Inferior parietal cortex (tissue), 1 donor: ENCODE results near the gene SMAD4.
"Not testable (repeated sequence)": the region's sequence is repeated elsewhere in the genome, so short reads cannot be mapped to it uniquely, and the experiment has no call there.

Source experiments
- DNase-seq: peaks from one replicate; pipeline ENCODE4 v3.0.0-alpha.2; 2016; ENCODE audit errors: extremely low spot score

Gene SMAD4

GRCh38 chr18:51029694-51030536, at the start of gene SMAD4:
Gene SMAD4, plus strand, starts transcription at chr18:51030213. Its CDS starts 16,834 bp downstream, at chr18:51047047.
- peak; percentile 96 for DNase-seq

GRCh38 chr18:50981381-50981780, 48.6 kb upstream of the SMAD4 start:
- no peak for DNase-seq

DNA sequence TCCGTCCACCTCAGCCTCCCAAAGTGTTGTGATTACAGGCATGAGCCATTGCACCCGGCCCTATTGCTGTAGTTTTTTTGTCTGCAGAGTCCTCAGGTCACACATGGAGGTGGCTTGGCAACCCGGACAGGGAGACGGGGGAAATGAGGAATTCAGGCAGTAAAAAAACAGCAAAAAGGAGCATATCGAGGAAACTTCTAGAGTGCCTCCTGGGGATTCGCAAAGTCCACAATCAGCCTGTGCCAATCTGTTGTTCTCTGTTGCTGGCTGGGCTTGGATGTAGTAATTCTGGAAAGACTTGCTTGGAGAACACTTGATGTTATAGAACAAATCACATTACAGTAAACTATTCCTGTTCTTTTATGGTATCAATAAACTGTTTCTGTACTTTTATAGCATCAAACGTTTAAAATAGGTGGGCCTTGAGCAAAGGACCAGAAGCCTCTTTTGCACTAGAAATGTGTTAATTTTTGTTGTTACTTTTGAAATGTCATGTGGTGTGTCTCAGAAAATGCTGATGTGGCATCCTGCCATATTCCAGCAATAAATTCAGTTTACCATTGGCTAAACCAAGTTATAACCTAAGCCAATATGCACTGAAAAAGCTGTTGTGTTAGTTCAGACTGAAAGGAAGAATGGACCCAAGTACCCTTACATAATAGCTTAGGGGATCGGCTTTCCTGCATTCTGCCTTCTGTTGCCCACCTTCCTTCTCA, 47.8 kb upstream of the SMAD4 start:
- DNase-seq = no peak

GRCh38 chr18:50982802-50983179, 47.2 kb upstream of the SMAD4 start:
- no peak for DNase-seq

DNA sequence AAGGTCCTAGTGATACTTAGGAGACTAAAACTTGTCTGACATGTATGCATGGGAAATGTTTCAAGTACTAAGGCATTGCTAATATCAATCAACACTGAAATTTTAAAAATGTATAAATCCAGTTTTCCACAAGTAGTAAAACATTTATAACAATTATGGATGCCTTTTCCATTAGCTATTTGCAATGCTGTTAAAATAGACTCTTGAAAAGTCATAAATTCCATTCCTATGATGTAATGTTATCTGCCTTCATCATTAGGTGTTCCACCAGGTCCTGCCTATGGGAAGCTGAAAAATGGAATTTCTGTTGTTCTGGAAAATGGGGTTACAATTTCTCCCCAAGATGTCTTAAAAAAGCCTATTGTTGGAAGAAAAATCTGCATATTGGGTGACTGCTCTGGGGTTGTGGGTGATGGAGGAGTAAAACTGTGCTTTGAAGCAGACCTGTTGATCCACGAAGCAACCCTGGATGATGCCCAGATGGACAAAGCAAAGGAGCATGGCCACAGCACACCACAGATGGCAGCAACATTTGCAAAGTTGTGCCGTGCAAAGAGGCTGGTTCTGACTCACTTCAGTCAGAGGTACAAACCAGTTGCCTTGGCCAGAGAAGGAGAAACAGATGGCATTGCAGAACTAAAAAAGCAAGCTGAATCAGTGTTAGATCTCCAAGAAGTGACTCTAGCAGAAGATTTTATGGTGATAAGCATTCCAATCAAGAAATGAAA, 43.5 kb upstream of the SMAD4 start:
- peak; percentile 57 for DNase-seq

- DNase-seq = no peak
Measured at GRCh38 chr18:50987261-50987660, 42.8 kb upstream of the SMAD4 start.

GRCh38 chr18:50989711-50990110, 40.3 kb upstream of the SMAD4 start:
- no peak for DNase-seq

DNA sequence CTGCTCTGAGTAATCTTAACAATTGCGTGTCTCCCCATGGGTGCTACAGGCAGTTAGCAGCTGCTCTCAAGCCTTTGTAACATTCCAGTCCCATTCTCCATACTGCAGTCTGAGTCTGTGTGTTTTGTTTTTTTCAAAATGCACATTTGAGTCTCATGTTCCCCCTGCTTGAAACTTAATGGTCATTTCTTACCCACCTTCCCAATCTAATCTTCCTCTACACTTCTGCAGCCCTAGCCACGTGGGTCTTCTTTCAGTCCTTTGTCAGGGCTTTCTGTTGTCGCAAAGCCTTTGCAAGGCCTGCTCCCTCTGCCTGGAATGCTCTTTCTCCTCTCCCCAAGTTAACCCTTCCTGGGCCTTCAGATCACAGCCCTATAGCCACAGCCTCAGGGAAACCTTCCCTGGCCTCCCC, 37.7 kb upstream of the SMAD4 start:
- DNase-seq = no peak

DNA sequence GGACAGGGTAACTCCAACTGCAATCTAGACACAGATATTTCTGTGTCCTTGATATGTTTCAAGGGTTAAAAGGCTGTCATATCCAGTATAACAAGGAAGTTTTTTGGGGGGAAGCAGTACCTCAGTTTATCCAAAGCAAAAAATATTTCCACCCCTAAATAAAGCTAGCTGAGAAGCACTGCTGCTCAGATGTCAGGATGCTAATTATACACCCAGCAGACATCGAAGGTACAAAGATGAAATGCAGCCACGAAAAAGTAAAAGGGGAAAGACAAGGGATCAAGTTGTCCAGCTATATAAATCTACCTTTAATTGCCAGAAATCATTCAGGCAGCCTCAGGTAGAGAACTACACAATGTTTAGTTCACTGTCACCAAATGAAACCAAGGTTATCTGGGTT, 36.0 kb upstream of the SMAD4 start:
- DNase-seq = no peak

DNA sequence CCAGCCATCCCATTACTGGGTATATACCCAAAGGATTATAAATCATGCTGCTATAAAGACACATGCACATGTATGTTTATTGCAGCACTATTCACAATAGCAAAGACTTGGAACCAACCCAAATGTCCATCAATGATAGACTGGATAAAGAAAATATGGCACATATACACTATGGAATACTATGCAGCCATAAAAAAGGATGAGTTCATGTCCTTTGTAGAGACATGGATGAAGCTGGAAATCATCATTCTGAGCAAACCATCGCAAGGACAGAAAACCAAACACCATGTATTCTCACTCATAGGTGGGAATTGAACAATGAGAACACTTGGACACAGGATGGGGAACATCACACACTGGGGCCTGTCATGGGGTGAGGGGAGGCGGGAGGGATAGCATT, 26.8 kb upstream of the SMAD4 start:
- not testable (repeated sequence) for DNase-seq

DNA sequence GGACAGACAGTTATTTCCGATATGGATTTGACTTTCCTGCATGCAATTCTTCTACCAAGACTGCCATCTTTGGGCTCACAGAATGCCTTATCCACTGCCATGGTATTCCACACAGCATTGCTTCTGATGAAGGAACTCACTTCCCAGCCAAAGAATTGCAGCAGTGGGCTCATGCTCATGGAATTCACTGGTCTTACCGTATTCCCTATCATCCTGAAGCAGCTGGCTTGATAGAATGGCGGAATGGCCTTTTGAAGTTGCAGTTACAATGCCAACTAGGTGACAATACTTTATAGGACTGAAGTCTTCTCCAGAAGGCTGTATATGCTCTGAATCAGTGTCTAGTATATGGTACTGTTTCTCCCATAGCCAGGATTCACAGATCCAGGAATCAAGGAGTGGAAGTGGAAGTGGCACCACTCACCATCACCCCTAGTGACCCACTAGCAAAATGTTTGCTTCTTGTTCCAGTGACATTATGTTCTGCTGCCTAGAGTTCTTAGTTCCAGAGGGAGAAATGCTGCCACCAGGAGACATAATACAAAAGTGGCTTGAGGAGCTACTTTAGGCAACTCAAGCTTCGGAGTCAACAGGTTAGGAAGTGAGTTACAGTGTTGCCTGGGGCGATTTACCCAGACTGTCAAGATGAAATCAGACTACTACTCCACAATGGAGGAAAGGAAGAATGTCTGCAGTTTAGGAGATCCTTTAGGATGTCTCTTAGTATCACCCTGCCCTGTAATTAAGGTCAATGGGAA, 23.8 kb upstream of the SMAD4 start:
- DNase-seq = no peak

DNA sequence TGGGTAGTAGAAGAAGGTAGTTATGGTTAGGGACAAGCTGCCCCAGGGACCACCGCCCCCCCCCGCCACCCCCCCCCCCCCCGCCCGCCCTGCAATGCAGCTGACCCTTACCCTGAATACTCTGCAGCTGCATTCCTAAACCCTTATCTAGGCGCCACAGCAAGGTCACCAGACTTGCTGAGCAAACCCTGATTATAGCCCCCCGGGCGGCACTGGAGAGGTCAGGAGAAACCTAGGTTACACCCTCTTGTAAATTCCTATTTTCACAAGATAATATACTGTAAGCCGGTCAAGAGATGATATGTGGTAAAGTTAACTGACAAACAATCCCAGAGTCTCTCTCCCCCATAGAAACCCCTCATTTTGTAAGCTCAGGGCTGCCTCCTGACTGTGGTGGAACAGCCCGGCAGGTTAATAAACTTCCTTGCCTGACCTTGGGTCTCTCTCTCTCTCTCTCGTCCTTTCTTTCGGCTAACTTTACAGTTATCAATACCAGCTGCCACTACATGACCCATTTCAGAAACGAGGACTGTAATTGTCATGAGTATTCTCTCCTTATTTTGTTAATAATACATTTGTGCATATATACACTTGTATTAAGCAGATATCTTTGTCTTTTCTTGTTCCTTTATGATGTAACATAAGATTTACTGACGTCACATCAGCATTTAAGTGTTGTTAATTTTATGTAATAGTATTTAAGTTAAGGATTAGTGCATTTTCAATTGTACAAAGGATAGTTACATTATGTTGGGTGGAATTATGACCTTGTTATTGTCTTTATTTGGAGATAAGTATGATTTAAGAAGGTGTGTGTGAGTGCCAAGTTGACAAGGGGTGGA, 22.8 kb upstream of the SMAD4 start:
- no peak for DNase-seq

GRCh38 chr18:51007790-51008139, 22.2 kb upstream of the SMAD4 start:
- DNase-seq = no peak

GRCh38 chr18:51009072-51009471, 20.9 kb upstream of the SMAD4 start:
- no peak for DNase-seq

DNA sequence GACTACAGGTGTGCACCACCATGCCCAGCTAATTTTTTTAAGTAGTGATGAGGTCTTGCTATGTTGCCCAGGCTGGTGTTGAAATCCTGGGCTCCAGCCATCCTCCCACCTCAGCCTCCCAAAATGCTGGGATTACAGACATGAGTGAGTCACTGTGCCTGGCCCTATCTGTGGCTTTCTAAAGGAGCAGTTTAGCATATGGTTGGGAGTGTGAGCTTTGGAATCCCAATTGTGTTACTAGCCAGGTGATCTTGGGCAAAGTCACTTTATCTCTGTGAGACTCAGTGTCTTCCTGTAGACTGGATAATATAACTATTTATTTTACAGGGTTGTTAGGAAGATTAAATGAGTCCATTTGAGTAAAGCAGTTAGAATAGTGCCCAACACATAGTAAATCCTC, 19.8 kb upstream of the SMAD4 start:
- DNase-seq = no peak

- DNase-seq = no peak
Measured at GRCh38 chr18:51011709-51012108, 18.3 kb upstream of the SMAD4 start.

GRCh38 chr18:51012441-51012840, 17.6 kb upstream of the SMAD4 start:
- DNase-seq = no peak

DNA sequence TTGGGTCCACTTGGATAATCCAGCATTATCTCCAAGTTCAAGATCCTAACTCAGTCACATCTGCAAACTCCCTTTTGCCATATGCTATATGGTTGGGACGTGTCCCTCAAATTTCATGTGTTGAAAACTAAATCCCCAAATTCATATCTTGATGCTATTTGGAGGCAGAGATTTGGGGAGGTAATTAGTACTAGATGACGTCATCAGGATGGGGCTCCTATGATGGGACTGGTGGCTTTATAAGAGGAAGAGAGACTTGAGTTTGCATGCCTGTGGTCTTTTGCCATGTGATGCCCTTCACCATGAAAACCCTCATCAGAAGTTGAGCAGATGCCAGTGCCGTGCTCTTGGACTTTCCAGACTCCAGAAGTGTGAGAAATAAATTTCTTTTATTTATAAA, 16.8 kb upstream of the SMAD4 start:
- no peak for DNase-seq

GRCh38 chr18:51017140-51017879, 12.7 kb upstream of the SMAD4 start:
- DNase-seq = no peak

DNA sequence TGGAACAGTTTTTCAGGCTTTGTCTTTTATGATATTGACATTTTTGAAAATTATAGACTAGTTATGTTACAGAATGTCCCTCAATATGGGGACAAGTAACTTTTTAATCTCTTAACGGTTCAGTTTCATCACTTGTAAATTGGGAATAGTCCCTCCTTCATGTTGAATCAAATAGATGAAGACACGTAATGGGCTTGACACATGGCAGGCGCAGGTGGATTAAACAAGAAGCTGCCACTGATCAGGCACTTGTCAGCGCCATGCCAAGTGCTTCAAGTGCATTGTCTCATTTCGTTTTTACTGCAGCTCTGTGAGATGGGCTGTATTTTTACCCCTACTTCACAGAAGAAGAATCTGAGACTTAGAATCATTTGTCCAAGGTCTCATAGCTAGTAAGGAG, 9.5 kb upstream of the SMAD4 start:
- no peak for DNase-seq
